Activated T-helper 9 cell treated with anti-CD3 and anti-CD28 coated beads, Interleukin-2, amount 50 U/mL, for 16 hours (primary cell): Measurements from ENCODE around the gene IRX2.

Experiments used
- DNase-seq: peaks from one replicate; pipeline ENCODE4 v3.0.0-alpha.2; 2020; ENCODE audit warnings: low read depth

Gene IRX2

GRCh38 chr5:2755681-2756171 lies 4.2 kb upstream of the IRX2 start:
- DNase-seq: no peak

GRCh38 chr5:2755076-2755680 lies 3.7 kb upstream of the IRX2 start:
- no peak for DNase-seq

DNA sequence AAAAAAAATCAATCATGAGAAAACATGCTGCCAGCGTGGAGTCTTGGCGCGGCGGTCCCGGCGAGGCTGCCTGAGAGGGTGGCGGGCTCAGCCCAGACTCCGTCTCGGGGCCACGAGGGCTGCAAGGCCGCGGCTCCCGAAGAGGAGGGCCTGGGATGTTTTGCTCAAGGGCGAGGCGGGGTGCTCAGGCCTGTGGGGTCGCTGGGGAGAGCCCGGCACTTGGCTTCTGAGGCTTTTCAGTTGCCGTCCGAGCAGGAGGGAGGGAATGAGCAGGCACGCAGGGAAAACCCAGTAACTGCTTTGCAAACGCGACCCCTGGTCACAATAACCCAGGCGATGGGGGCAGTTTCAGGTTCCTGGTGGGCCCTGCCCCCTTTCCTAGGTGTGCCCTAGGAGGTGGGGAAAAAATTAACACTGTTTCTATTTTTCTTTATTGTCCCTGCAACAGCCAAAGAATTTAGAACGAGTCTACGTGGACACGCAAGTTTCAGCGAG lies 3.2 kb upstream of the IRX2 start:
- no peak for DNase-seq

DNA sequence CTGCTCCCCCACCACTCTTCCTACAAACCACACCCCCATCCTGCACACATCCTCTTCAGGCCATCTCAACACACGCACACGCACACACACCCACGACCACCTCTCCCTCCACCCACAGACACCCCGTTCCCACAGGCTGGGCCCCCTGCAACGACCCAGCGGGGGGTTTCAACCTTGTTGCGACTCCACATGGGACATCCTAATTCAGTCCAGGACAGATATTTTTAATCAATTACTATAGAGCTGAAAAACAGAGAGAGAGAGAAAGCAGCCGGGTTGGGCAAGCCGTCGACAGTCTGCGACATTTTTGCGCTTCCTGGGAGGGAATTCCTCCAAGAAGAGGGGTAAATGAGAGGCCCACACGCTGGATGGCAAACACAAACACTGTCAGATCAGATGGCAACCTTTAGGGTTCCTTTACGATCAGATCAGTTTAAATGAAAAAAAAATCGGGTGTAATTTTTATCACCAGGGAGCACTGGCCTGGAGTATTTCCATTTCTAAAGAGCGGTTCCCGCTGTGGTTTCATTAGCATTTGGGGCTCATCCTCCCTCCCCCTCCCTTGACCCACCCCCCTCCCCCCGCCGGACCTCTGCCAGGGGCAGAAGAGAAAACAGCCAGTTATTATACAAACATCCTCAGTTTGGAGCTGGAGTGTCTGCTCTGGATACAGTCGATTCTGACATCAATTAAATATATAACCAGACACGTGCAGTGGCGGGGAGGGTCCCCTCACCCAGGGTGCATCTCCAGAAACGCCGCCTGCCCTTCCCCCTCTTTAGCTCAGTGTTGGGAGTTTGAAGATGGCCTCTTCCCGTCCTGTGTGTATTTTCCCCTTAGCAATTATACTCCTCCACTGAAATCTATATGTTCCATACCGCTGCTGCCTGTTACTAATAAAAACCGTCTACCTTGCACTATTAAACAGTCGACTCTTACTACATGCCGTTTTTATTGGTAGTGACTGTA lies 2.3 kb upstream of the IRX2 start:
- DNase-seq: no peak

DNA sequence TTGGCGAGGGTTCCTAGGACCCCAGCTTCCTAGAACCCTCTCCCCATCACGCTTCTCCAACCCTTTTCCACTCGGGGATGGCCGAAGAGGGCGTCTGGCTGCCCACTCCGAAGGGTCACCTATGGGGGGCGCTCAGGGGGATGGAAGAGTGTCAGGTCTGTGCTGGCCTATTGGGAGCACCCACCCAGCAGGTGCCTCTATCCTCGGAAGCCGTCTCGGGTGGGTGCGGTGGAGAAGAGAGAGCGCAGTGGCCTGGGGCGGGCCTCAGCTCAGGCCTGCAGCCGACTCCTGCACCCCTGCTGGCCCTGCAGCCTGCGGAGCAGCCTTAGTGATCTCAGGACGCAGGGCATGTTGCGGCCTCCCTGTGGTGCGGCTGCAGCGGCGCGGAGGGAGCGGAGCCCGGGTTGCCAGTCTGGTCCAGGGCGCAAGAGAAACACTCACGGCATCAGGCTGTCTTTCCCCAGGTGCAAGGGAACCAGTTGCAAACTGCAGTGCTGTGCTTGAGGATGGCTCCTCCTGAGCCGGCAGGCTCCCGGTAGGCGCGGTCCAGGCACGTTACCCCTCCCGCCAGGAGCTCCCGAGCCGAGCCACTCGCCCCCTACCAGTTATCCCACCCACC lies 1.5 kb upstream of the IRX2 start:
- DNase-seq: no peak

GRCh38 chr5:2752059-2752820 lies 763 bp upstream of the IRX2 start:
- DNase-seq: no peak

DNA sequence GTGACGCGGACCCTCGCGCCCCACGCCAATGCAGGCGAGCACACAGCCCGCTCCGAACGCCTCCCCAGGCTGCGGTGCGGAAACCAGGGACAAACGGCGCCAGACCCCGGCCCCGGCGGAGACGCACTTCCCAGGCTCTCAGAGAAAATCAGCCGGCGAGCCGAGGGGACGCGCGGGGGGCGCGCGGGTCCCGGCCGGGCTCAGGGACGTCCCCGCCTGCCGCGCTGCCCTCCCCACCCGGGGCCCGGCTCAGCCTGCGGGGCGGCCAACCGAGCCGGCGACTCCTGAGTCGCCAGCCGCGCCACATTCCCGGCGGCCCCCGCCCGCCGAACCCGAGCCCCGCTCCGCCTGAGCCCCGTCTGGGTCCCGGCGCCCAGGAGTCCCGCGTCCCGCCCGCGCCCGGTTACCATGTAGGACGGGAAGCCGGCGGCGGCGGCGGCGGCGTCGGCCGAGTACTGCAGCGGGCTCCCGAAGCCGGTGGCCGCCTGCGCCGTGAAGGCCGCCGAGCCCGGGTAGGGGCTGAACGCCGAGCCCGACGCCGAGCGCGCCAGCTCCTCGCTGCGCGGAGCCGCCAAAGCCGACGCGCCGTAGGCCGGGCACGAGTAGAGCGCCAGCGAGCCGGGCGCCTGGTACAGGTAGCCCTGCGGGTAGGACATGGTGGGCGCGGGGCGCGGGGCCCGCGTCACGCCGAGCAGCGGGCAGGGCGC lies 566 bp downstream of the IRX2 start:
- no peak for DNase-seq

DNA sequence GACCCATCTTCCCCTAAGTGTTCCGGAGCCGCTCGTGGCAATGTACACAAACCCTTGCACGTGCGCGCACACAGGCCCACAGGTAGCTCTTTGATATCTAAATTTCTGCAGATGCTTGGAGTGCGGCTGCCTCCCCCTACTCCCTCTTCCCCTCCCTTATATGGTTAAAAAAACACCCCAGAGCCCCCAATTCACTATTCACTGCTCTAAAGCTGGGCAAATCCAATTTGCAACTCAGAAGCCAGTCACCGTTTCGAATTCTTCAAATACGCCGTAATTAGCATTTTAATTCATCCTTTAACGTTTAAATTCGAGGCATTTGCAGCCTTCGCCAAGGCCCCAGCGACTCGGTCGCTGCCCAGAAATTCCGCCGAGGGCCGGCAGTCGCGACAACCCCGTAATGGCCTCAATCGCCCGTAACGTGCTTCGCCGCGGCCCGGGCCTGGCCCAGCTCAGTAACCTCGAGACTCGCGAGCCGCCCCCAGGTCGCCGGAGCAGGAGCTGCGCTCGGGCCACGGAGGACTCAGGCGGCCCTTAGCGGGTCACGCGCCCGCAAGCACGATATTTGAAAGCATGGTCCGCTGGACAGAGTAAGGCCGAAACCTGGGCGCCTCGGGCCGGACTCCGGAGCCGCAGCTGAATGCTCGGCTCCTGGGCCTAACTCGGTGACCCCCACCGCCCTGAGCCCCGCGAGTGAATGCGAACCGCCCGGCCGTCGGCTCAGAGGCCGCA lies 1.3 kb downstream of the IRX2 start:
- no peak for DNase-seq

GRCh38 chr5:2749514-2750025 lies 1.9 kb downstream of the IRX2 start:
- DNase-seq: no peak

DNA sequence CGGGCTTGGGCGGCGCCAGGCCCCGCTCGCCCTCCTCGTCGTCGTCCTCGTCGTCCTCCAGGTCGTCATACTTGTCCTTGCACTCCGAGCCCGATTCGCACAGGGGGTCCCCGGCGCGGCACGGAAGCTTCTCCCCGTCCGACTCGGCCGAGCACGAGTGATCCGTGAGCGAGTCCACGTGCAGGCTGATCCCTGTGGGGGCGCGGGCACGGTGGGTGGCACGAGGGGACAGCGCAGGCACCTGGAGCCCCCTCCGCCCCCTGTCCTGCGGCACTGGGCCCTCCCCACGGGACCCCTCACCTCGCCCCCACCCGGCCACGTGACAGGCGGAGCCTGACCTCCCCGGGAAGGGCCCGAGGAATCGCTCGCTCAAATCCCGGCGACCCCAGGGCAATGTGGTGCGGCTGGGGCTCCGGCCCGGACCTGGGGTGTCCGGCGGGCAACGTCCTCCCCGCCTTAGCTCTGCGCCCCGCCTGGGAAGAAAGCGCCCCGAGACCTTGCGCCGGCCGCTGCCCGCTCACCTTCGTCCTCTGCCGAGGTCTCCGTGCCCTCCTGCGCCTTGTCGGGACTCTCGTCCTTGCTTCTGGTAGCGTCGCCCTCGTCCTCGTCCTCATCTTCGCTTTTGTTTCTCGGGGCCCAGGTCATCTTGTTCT lies 2.5 kb downstream of the IRX2 start:
- no peak for DNase-seq

GRCh38 chr5:2748179-2748860 lies 3.2 kb downstream of the IRX2 start:
- DNase-seq: no peak

GRCh38 chr5:2747363-2748162 lies 3.9 kb downstream of the IRX2 start:
- no peak for DNase-seq

GRCh38 chr5:2746561-2747032 lies 4.9 kb downstream of the IRX2 start:
- no peak for DNase-seq

- no peak for DNase-seq
Measured at GRCh38 chr5:2744485-2744884, 7.0 kb downstream of the IRX2 start.

DNA sequence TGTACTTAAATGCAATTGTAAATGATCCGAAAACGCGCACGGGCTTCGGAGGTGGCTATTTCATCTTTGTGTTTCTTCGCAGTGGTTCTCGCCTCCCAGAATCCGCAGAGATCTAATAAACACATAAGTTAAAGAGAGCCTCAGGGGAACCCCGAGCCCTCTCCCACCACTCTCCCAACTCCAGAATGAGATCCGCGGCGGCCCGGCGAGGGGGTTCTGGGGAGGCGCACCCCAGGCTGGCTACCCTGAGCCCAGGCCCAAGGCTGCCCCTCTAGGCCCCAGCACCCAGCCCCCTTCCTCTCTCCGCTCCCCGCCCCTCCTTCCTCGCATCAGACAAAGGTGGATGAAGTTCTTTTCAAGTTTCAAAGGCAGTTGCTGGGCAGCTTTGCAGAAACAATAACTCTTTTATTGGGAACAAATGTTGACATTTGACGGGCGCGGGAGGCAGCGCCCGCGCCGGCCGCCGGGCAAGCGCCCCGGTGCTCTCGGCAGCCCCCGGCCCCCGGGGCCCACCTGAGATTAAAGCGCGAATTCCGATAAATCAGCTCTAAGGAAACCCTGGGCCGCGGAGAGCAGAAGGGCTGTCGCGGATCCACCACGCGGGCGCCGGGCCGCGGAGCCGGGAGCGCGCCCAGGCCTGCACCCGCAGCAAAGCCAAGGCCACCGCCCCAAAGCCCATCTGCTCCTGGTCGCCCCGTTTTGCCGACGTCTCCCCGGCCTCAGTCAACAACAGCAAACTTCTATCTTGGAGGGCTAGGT lies 8.4 kb downstream of the IRX2 start:
- no peak for DNase-seq

DNA sequence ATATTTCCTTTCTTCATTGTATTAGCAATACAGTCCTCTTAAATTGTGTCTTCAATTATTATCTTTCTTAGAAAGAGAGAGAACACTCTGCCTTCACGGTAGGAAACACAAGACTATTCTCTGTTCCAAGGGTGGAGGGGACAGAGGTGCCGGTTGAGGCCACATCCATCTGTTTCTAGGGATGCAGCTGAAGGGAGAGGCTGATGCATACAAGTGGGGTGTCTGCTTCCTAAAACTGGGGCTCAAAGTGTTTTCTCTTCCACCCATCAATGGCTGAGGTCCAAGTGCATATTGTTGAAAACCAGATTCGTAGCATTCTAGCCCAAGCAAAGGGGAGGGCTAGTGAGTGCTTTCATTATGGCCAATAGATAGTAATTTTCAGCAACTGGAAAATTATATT lies 9.5 kb downstream of the IRX2 start:
- no peak for DNase-seq

DNA sequence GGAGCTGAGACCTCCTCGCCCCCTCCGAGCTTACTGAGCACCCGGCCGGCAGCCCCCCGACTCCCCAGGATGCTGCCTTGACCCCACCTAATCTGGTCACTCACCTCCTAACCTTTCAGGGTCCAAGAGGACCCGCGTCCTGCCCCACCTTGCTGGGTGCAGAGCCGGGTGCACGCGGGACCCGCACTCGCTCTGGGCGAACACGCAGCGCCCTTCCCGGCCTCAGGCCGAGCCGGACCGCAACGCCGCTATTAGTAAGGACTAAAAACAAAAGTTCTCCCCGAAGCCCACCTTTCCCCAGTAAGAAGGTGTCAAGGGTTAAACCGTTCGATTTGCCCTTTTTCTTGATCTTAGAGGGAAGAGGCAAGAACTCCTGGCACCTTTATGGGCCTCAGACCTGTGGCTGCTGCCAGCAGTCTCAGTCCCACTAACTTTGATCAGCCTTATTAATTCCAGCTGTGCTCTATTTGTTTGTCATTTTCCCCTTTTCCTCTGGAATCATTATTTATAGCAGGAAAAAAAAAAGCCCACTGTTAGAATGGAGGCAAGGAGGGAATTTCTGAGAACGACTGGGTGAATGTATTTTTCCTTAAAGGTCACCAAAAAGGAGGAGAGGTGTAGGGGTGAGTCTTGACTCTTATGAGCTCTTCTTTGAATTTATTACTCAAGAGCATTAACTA lies 10.5 kb downstream of the IRX2 start:
- DNase-seq: no peak
